SU-DHL-6 (cell line): ENCODE measurements around the gene FNBP1L.
A peak's percentile ranks its signal among the peaks of the same experiment; 100 is the strongest.

ENCODE experiments used
- H2AFZ ChIP-seq: fragments of 200-600 bp; sonication (generic); 2 replicates; pipeline ENCODE4 v1.6.1; 2014; ENCODE audit warnings: low read depth, mild to moderate bottlenecking, moderate library complexity, mixed read lengths, antibody characterized with exemption, low read length; ENCODE audit not compliant: severe bottlenecking
- H3F3A ChIP-seq: fragments of 200-600 bp; shearing (Covaris generic); 2 replicates; pipeline ENCODE4 v1.6.0; 2016; ENCODE audit warnings: antibody characterized with exemption, mild to moderate bottlenecking; ENCODE audit not compliant: insufficient read depth
- H3K27ac ChIP-seq: fragments of 200-600 bp; sonication (generic); 2 replicates; pipeline ENCODE4 v1.5.1; 2016; ENCODE audit warnings: low read depth, mild to moderate bottlenecking, low read length, moderate library complexity, mixed read lengths
- H3K27me3 ChIP-seq: fragments of 200-600 bp; sonication (generic), shearing (Covaris generic); 2 replicates; pipeline ENCODE4 v1.6.0; 2014; ENCODE audit warnings: mild to moderate bottlenecking, low read length
- H3K36me3 ChIP-seq: fragments of 200-600 bp; sonication (generic); 2 replicates; pipeline ENCODE4 v1.6.1; 2014; ENCODE audit warnings: mild to moderate bottlenecking, low read length, mixed read lengths
- H3K4me2 ChIP-seq: fragments of 300-600, 200-600 bp; shearing (Covaris generic), sonication (generic); 2 replicates; pipeline ENCODE4 v1.6.0; 2014; ENCODE audit warnings: low read length, low read depth, mild to moderate bottlenecking; ENCODE audit not compliant: poor library complexity, severe bottlenecking
- H3K4me3 ChIP-seq: fragments of 200-600 bp; sonication (generic); 2 replicates; pipeline ENCODE4 v1.5.1; 2014; ENCODE audit warnings: antibody characterized with exemption, low read length, mild to moderate bottlenecking, mixed read lengths; ENCODE audit not compliant: insufficient read depth, poor library complexity, severe bottlenecking
- H3K79me2 ChIP-seq: fragments of 200-600 bp; sonication (generic); 2 replicates; pipeline ENCODE4 v1.6.1; 2014; ENCODE audit warnings: mild to moderate bottlenecking, low read length, moderate library complexity; ENCODE audit not compliant: insufficient read depth
- H3K9ac ChIP-seq: fragments of 200-600 bp; sonication (generic); 2 replicates; pipeline ENCODE4 v1.7.0; 2014; ENCODE audit warnings: mild to moderate bottlenecking, low read length
- H3K9me2 ChIP-seq: fragments of 200-600 bp; sonication (generic); replicated peaks from 2 replicates; pipeline ENCODE4 v1.6.1; 2014; ENCODE audit warnings: low read length; ENCODE audit not compliant: insufficient read depth
- H3K9me3 ChIP-seq: fragments of 200-600 bp; sonication (generic); 2 replicates; pipeline ENCODE4 v1.6.1; 2014; ENCODE audit warnings: low read length, mixed read lengths; ENCODE audit not compliant: insufficient read depth
- H4K20me1 ChIP-seq: fragments of 200-600 bp; sonication (generic); 2 replicates; pipeline ENCODE4 v1.6.1; 2014; ENCODE audit warnings: low read depth, mild to moderate bottlenecking, antibody characterized with exemption, low read length, moderate library complexity, mixed read lengths
- CTCF ChIP-seq: fragments of 200-600 bp; sonication (generic); IDR thresholded peaks from one replicate; pipeline ENCODE4 v1.5.1; 2017; ENCODE audit warnings: antibody characterized with exemption, mild to moderate bottlenecking, low read length, moderate library complexity; ENCODE audit not compliant: insufficient read depth, poor library complexity, severe bottlenecking
- EZH2phosphoT487 ChIP-seq: fragments of 200-600 bp; sonication (generic), shearing (Covaris generic); conservative IDR thresholded peaks from 2 replicates; pipeline ENCODE4 v1.6.1; 2018; ENCODE audit warnings: mild to moderate bottlenecking, antibody characterized with exemption, low read length, moderate library complexity, mixed read lengths

FNBP1L gene

GRCh38 chr1:93411000-93411399, 36.9 kb upstream of the FNBP1L start:
- Histone ChIP-seq H3K4me2 (no peak overlapping the region), H3K9ac (no peak overlapping the region), H2AFZ (no peak overlapping the region), H3F3A (no peaks in the 10 kb centered on the region), H3K9me2 (no peaks in the 10 kb centered on the region), H3K79me2 (no peaks in the 10 kb centered on the region), H3K27ac (no peak overlapping the region), H3K9me3 (no peaks in the 10 kb centered on the region), H3K36me3 (no peaks in the 10 kb centered on the region), H3K27me3 (no peaks in the 10 kb centered on the region), H4K20me1 (no peaks in the 10 kb centered on the region), H3K4me3 (no peak overlapping the region)
- TF ChIP-seq EZH2phosphoT487 (no peak), CTCF (no peak)

- TF ChIP-seq EZH2phosphoT487: no peak
- no peak for TF ChIP-seq CTCF
- Histone ChIP-seq H3K27me3 (no peaks in the 10 kb centered on the region), H3K27ac (no peak overlapping the region), H3K4me2 (peak overlapping the region; percentile 20), H3K9me2 (no peaks in the 10 kb centered on the region), H3K4me3 (no peak overlapping the region), H4K20me1 (no peaks in the 10 kb centered on the region), H3K9me3 (no peaks in the 10 kb centered on the region), H3K9ac (no peak overlapping the region), H3F3A (no peaks in the 10 kb centered on the region), H3K36me3 (no peaks in the 10 kb centered on the region), H3K79me2 (no peaks in the 10 kb centered on the region), H2AFZ (no peak overlapping the region)
Observed at GRCh38 chr1:93414749-93415148, 33.2 kb upstream of the FNBP1L start.

- Histone ChIP-seq H3K9me2 (no peaks in the 10 kb centered on the region), H3K4me2 (peak overlapping the region; percentile 20), H3K27ac (no peak overlapping the region), H2AFZ (no peak overlapping the region), H3K9me3 (no peaks in the 10 kb centered on the region), H3K79me2 (no peaks in the 10 kb centered on the region), H3K4me3 (no peak overlapping the region), H3F3A (no peaks in the 10 kb centered on the region), H4K20me1 (no peaks in the 10 kb centered on the region), H3K9ac (no peak overlapping the region), H3K36me3 (no peaks in the 10 kb centered on the region), H3K27me3 (no peaks in the 10 kb centered on the region)
- TF ChIP-seq CTCF (no peak), EZH2phosphoT487 (no peak)
Observed at GRCh38 chr1:93415296-93415695, 32.6 kb upstream of the FNBP1L start.
